ENCODE results near the gene ARHGAP42.
"Not testable (repeated sequence)": the region's sequence is repeated elsewhere in the genome, so short reads cannot be mapped to it uniquely, and the experiment has no call there.

ARHGAP42 gene

GRCh38 chr11:100748153-100748552, 61.1 kb downstream of the ARHGAP42 start:
- TF ChIP-seq CTCF (IDR thresholded peaks at IDR 0.05; ENCODE audit: low read depth, low read length, poor library complexity, severe bottlenecking), result no peak
- no peak for TF ChIP-seq EZH2phosphoT487 (IDR thresholded peaks at IDR 0.05; ENCODE audit: borderline replicate concordance, low read length)
- Histone ChIP-seq H3K4me2 (ENCODE audit: low read length) (no peak overlapping the region), H3K79me2 (ENCODE audit: control insufficient read depth, low read length) (no peaks in the 10 kb centered on the region), H3K4me3 (ENCODE audit: low read length) (no peak overlapping the region), H3K27me3 (ENCODE audit: control insufficient read depth, low read length) (no peaks in the 10 kb centered on the region), H3F3A (ENCODE audit: control insufficient read depth, insufficient read depth) (no peaks in the 10 kb centered on the region), H3K36me3 (ENCODE audit: control insufficient read depth, low read length) (no peaks in the 10 kb centered on the region), H3K4me1 (ENCODE audit: control insufficient read depth, low read length) (no peaks in the 10 kb centered on the region), H3K27ac (ENCODE audit: low read depth, low read length) (no peak overlapping the region), H3K9me3 (ENCODE audit: control insufficient read depth, insufficient read depth, low read length) (peaks cover 8% of the 10 kb centered on the region), H4K20me1 (ENCODE audit: control insufficient read depth, insufficient read depth, low read depth, low read length) (no peaks in the 10 kb centered on the region), H3K9me2 (replicated peaks; ENCODE audit: control insufficient read depth, low read length) (no peaks in the 10 kb centered on the region)

- not testable (repeated sequence) for H4K20me1 ChIP-seq (ENCODE audit: control insufficient read depth, insufficient read depth, low read depth, low read length); H3K27me3 ChIP-seq (ENCODE audit: control insufficient read depth, low read length); H3K27ac ChIP-seq (ENCODE audit: low read depth, low read length); H3K9me2 ChIP-seq (replicated peaks; ENCODE audit: control insufficient read depth, low read length); H3K9me3 ChIP-seq (ENCODE audit: control insufficient read depth, insufficient read depth, low read length); H3K4me3 ChIP-seq (ENCODE audit: low read length); H3K4me1 ChIP-seq (ENCODE audit: control insufficient read depth, low read length); H3K36me3 ChIP-seq (ENCODE audit: control insufficient read depth, low read length); H3K4me2 ChIP-seq (ENCODE audit: low read length); H3F3A ChIP-seq (ENCODE audit: control insufficient read depth, insufficient read depth); H3K79me2 ChIP-seq (ENCODE audit: control insufficient read depth, low read length)
Observed at GRCh38 chr11:100749887-100750565, 62.9 kb downstream of the ARHGAP42 start.

GRCh38 chr11:100750566-100750891, 63.4 kb downstream of the ARHGAP42 start:
- H3K4me2 ChIP-seq (ENCODE audit: low read length); H3F3A ChIP-seq (ENCODE audit: control insufficient read depth, insufficient read depth); H3K27me3 ChIP-seq (ENCODE audit: control insufficient read depth, low read length); H3K4me1 ChIP-seq (ENCODE audit: control insufficient read depth, low read length); H4K20me1 ChIP-seq (ENCODE audit: control insufficient read depth, insufficient read depth, low read depth, low read length); H3K36me3 ChIP-seq (ENCODE audit: control insufficient read depth, low read length); H3K9me3 ChIP-seq (ENCODE audit: control insufficient read depth, insufficient read depth, low read length); H3K79me2 ChIP-seq (ENCODE audit: control insufficient read depth, low read length); H3K9me2 ChIP-seq (replicated peaks; ENCODE audit: control insufficient read depth, low read length); H3K4me3 ChIP-seq (ENCODE audit: low read length); H3K27ac ChIP-seq (ENCODE audit: low read depth, low read length): not testable (repeated sequence)

GRCh38 chr11:100752371-100753171, 65.5 kb downstream of the ARHGAP42 start:
- Histone ChIP-seq H3F3A (ENCODE audit: control insufficient read depth, insufficient read depth) (no peaks in the 10 kb centered on the region), H3K4me1 (ENCODE audit: control insufficient read depth, low read length) (no peaks in the 10 kb centered on the region), H3K9me3 (ENCODE audit: control insufficient read depth, insufficient read depth, low read length) (peaks cover 8% of the 10 kb centered on the region), H3K36me3 (ENCODE audit: control insufficient read depth, low read length) (no peaks in the 10 kb centered on the region), H3K4me2 (ENCODE audit: low read length) (no peak overlapping the region), H4K20me1 (ENCODE audit: control insufficient read depth, insufficient read depth, low read depth, low read length) (no peaks in the 10 kb centered on the region), H3K27me3 (ENCODE audit: control insufficient read depth, low read length) (no peaks in the 10 kb centered on the region), H3K9me2 (replicated peaks; ENCODE audit: control insufficient read depth, low read length) (no peaks in the 10 kb centered on the region), H3K27ac (ENCODE audit: low read depth, low read length) (no peak overlapping the region), H3K79me2 (ENCODE audit: control insufficient read depth, low read length) (no peaks in the 10 kb centered on the region), H3K4me3 (ENCODE audit: low read length) (no peak overlapping the region)
- TF ChIP-seq EZH2phosphoT487 (IDR thresholded peaks at IDR 0.05; ENCODE audit: borderline replicate concordance, low read length) (no peak), CTCF (IDR thresholded peaks at IDR 0.05; ENCODE audit: low read depth, low read length, poor library complexity, severe bottlenecking) (no peak)
